T-helper 22 cell (primary cell): ENCODE data around the gene JAM2.
"Not testable (repeated sequence)": the region's sequence is repeated elsewhere in the genome, so short reads cannot be mapped to it uniquely, and the experiment has no call there.

ENCODE experiments used
- DNase-seq: peaks from one replicate; pipeline ENCODE4 v3.0.0-alpha.2; 2020; ENCODE audit warnings: low read depth

JAM2 gene

DNA sequence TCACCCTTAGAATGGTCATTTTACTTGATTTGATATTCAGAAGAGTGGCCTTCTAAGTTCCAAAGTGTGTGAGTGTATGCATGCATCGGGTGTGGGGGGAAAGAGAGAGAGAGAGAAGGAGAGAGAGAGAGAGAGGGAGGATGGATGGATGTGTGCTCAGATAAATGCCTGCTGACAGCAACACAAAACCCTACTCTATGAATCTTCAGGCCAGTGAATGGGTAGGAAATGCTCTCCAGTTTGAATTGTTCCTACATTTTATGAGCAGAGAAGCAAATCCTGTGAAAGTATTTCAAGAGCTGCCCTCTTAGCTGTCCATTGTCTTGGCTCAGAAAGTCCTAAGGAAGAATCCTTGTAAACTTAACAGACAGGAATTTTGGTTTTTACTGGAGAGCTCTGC is 7.4 kb downstream of the JAM2 start:
- DNase-seq: no peak

DNA sequence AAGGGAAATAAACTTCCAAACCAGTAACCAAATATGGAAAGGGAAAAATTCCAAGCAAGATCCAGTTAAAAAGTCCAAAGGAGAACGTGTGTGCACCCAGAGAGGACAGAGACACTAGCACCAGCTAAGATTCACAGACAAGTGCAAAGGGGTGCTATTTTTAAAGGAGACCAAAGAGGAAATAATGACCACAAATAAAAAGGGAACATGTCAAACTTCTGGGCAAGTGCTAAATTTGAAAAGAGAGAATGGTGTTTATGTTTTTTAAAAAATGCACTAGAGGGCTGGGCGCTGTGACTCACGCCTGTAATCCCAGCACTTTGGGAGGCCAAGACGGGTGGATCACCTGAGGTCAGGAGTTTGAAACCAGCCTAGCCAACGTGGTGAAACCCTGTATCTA is 8.6 kb downstream of the JAM2 start:
- DNase-seq: no peak

DNA sequence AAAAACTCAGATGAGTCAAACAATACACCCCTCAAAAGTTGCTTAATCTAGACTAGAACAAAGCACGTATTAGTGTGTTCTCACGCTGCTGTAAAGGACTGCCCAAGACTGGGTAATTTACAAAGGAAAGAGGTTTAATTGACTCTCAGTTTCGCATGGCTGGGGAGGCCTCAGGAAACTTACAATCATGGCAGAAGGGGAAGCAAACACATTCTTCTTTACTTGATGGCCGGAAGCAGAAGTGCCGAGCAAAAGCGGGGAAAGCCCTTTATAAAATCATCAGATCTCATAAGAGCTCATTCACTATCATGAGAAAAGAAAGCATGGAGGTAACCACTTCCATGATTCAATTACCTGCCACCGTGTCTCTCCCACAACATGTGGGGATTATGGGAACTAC is 10.1 kb downstream of the JAM2 start:
- no peak for DNase-seq

DNA sequence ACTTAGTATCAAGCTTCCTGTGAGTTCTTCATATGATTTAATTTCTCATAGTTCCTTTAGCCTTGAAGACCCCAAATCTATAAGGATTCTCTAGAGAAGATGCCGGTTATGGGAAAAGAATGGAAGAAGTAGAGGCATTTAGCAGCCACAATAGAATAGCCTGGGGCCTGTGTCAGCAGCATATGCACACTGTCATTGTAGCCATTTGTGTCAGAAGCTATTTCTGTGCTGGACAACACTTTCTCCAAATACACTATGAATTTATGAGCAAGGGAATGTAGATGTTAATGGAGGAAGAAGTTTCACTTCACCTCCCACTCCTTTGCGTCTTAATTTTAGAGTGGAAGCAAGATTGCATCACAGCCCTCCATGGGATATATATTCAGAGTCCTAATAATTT is 17.4 kb downstream of the JAM2 start:
- DNase-seq: no peak

DNA sequence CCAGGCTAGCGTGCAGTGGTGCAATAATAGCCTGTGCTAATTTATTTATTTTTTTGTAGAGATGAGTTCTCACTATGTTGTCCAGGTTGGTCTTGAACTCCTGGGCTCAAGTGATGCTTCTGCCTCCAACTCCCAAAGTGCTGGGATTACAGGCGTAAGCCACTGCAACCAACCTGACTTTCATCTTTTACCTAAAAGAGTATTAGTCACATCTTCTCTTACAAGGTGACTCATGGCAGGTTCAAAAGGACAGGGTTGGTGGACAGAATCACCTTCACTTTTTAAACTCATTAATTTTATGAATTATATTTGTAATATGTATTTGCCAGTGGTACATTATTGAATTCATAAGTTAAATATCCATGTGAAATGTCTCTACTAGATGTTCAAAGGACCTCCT is 18.1 kb downstream of the JAM2 start:
- no peak for DNase-seq

DNA sequence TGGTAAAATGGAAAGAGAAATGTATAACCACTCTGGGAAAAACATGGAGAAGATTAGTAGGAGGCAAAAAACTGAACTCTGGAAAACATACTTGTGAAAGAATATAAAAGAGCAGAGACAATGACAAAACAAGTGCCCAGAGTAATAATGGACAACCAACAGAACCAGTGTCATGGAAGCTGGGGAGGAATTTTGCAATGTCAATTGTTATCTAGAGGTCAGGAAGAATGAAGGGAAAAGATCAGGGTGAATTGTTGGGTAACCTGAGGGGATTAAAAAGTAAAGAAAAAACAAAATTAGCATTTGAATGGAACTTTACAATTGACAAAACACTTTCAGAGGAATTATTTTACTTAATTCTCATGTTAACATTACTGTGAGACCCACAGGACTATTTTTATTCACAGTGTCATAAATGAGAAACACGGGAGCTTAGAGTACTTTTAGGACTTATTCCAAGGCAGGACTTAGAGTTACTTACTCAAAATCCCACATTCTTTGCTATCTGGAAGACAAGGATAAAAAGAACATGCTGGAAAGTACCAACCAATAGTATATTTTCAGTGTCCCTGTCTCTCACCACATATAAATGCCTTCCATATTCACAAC is 19.5 kb downstream of the JAM2 start:
- no peak for DNase-seq

DNA sequence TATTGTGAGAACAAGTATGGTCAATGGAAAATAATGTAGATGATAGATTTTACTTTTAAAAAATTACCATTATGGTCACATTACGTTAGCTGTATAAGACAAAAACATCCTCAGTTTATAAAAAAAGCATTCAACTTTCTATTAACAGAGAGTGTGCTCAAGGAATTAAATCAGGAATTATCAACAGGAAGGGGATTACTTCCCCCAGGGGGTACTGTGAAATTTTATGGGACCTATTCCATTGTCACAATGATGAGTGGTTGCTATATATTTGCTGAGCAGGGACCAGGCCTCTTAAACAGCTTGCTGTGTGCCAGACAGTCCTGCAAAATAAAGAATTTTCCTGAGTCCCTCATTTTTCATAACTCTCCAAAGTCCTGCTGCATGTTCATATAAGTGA is 21.2 kb downstream of the JAM2 start:
- DNase-seq: no peak

DNA sequence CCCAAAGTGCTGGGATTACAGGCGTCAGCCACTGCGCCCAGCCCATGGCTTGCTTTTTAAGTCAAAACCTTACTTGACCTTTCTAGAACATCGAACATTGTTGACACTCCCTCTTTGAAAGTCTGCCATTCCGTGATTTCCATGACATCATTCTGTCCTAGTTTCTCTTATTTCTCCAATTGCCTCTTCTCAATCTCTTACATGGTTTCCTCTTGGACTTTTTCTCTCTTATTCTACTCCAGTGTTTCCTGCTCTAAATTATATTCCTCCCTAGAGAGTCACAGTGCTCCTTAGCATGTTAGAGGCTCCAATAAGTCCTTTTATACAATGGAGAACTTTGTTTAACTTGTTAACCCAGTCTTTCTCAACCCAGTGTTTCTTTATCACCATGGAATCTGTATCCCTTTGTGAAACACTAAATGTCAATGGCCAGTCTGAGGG is 25.5 kb downstream of the JAM2 start:
- DNase-seq: no peak

DNA sequence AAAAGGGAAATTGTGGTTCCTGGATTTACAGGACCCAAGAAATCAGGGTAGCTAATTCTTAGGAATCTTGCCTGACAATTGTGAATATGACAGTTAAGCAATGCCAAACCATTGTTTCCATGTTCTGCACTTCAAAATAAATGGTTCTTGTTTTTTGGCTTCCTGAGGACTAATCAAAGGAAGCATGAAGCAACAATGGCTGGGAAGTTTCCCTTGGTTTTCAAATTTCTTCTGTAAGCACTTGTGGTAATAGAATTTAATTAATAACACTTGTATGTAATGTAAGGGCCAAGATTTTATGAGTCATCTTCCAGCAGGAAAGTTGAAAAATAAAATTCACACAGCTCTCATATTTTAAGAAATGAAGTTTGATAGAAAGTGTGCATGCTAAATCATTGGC is 31.7 kb downstream of the JAM2 start:
- DNase-seq: no peak

DNA sequence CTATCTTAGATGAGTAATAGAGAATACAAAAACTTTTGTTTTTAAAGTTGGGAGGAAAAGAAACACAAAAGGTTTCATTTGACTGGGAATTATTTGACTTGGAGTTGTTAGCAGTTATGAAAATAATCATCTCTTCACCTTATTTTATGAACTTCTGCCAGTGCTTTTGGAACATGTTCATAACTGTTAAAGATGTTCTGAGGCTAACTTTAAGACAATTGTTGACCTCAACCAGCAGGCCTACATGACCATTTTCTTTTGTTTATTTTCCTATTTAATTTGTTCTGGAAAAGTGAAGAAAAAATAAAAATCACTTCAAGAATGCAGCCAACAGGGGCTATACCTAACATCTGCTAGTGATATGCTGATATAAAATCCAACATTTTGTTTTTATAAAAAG is 37.4 kb downstream of the JAM2 start:
- no peak for DNase-seq

DNA sequence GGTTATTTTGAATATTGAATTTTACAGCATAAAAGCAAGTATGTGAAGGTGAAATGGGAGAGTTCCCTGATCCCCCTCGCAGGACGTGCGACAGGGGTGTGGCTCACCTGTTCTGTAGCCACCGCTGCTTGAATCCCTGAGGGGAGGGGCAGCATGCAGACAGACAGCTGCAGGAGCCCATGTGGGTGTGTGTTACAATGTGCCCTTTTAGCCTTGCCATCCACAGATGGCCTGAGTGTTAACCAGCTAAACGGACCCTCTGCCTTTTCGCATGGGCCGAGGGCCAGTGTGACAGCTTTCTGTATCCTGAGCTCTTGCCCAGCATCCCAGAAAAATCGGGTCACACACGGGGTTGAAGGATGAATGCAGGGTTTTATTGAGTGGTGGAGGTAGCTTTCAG is 43.3 kb downstream of the JAM2 start:
- no peak for DNase-seq

DNA sequence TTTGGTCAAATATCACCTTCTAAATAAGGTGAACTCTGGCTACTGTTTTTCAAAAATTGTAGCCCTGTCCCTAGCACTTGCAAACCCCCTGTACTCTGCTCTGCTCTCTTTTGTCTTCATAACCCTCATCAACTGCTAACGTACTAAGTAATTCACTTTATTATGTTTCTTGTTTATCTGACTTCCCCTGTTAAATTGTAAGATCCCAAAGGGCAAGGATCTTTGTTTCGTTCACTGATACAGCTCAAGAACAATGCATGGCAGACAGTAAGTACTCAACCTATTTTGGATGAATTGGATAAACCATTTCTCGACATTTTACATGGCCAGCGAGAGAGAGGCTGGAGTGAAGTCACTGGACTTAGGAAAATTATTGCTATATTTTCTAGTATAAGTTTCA is 48.7 kb downstream of the JAM2 start:
- DNase-seq: no peak

DNA sequence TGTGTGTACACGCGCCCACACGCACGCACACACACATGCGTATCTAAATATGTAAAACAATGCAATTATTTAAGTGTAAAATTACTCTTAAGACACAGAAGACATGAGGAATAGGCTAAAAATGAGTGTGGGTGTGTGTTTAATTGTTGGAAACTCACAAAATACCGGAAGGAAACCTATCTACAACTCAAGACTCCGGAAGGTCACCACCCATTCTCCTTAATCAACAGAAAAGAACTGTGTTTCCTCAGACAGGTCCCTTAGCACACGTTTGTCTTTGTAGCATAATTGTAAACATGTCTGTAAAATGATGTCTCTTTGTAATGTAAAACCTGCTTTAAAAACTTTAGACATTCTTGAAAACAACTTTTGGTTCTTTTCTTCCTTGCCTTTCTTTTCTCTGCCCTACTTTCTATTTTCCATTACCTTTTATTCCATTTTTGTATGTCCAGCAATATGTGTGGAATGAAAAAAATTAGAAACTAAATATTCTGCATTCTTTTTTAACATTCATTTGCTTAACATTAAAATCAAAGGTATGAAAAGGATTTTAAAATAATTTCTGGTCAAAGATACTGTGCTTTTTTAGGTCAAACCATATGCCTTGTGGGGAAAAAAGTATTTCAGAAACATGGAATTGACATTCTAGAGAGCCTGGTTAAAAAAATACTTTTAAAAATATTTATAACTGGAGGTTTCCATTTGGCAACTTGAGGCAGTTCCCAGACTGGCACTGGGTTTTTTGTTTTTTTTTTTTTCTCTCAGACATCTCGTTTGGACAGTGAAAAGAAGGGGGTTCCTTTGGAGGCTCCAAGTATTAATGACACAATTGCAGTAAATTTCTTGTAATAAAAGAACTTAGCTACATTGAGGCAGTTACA is 49.5 kb downstream of the JAM2 start:
- no peak for DNase-seq

DNA sequence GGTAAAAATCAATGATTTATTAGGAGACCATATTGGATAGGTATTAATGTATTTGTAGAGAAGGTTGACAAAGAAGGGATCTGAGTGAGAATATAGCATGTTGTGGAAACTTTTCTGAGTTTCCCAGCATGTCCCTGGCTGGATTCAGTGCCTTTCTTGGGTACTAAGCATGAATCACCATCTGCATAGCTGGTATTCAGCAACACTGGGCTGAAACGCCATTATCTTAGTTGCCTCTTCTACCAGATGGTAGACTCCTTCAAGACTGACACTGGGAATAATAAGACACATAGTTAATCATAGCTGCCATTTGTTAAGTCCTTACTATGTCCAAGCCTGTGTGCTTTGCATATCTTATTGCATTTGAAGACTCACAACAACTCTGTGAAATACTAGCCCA is 50.2 kb downstream of the JAM2 start:
- DNase-seq: no peak

DNA sequence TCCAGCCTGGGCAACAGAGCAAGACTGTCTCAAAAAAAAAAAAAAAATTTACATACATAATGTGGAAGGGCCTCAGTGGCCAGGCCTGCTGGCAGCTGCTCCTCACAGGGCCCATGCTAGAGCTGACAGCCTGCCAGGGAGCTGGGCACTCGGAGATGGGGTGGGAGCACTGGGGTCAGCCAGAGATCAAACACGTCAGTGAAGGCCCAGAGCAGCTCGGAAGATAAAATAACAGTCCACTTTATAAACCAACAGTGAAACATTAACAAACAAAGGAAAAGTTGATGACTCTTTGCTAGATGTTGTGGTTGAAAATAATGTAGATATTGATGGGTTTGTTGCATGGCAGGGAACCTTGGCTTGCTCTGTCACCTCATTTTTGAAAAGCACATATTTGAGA is 52.9 kb downstream of the JAM2 start:
- no peak for DNase-seq

DNA sequence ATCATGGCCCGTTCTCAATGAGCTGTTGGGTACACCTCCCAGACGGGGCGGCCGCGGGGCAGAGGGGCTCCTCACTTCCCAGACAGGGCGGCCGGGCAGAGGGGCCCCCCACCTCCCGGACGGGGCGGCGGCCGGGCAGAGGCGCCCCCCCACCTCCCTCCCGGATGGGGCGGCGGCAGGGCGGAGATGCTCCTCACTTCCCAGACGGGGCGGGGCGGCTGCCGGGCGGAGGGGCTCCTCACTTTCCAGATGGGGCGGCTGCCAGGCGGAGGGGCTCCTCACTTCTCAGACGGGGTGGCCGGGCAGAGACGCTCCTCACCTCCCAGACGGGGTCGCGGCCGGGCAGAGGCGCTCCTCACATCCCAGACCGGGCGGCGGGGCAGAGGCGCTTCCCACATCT is 56.4 kb downstream of the JAM2 start:
- DNase-seq: not testable (repeated sequence)

DNA sequence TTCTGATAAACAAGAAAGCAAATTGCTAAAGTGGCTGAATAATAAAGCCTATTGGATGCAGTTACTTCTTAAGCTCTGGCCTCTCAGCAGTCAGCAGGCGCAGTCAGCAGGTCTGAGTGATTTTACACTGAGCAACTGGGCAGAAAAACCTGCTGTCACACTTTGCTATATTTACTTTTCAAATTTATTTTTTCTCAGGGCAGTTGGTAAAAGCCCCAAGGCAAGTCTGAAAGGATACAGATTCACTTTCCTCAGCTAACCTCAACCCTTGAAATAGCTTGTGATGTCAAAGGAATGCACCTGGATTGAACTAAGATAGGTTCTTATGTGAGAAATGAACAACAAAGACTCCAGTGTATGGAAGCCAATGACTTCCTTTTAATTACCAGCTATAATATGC is 61.7 kb downstream of the JAM2 start:
- DNase-seq: no peak

DNA sequence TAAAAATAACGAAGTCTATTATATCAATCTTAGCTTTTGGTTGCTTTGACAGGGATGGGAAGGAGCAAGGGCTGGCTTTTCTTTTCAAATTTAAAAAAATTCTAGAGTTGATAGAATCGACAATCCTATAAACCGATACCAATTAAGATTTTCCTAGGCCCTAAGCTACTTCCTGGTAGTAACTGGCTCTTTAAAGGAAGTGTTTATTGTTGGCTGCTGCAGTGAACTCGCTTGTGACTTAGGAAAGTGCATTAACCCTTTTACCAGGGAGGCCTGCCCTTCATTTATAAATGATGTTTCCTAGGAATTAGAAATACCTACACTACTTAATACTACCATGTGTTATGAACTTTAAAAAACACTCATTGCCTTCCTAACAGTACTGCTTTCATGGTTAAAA is 62.5 kb downstream of the JAM2 start:
- DNase-seq: no peak

DNA sequence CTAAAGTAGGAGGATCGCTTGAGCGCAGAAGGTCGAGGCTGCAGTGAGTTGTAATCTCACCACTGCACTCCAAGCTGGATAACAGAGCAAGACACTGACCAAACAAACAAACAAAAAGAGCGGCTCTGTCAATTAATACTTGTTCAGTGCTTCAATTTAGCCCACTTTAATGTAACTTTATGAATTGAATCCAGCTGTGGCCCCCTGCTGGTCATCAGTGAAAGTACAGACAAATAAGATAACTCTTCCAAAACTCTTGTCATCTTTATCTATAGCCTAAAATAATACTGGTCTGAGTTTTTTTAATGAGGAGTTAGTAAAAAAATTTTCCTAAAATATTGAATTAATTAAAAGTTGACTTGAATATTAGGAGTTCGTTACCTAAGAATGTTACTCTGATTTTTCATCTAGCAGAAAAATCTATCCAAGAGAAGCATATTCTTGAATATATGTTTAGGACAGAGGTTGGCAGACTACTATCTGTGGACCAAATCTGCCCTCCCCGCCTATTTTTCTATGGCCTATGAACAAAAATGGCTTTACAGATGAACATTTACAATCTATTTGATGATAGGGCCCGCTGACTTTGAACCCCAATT is 69.5 kb downstream of the JAM2 start:
- no peak for DNase-seq

DNA sequence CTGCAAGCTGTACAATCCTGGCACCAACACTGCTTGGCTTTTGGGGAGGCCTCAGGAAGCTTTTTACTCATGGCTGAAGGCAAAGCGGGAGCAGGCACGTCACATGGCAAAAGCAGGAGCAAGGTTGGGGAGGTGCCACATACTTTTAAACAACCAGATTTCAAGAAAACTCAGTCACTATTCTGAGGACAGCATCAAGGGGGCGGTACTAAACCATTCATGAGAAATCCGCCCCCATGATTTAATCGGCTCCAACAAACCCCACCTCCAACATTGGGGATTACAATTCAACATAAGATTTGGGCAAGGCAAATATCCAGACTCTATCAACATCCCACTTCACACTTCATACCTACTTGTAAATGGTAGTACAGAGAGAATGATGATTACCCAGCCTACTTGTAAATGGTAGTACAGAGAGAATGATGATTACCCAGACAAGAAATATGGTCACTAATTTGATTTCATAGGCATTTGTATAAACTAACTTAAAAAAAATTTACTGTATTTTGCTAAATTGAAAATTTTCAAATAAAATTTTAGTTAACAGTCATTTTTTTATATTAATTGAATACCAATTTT is 70.7 kb downstream of the JAM2 start:
- no peak for DNase-seq

DNA sequence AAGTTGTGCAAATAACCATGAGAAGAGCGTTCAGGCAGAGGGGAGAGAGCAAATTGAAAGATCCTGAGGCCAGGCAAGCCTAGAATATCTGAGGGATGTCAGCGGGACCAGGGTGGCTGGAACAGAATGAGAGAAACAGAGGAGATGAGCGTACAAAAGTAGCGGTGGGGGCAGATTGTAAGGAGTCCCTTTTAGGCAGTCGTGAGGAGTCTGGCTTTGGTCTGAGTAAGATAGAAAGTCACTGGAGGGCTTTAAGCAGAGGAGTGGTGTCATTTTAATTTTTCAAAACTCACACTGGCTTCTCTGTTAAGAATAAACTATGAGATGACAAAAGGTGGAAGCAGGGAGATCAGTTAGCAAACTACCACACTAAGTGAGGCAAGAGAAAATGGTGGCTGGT is 71.5 kb downstream of the JAM2 start:
- DNase-seq: no peak

DNA sequence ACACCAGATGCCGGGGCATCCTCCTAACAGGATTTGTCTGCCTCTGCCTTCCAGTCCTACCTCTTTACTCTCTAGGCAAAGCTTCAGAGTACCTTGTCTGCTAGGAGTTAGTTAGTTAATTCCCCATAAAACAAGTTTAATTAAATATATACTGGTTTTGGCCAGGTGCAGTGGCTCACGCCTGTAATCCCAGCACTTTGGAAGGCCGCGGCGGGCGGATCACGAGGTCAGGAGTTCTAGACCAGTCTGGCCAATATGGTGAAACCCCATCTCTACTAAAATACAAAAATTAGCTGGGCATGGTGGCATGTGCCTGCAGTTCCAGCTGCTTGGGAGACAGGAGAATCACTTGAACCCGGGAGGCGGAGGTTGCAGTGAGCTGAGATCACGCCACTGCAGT is 75.0 kb downstream of the JAM2 start:
- not testable (repeated sequence) for DNase-seq

DNA sequence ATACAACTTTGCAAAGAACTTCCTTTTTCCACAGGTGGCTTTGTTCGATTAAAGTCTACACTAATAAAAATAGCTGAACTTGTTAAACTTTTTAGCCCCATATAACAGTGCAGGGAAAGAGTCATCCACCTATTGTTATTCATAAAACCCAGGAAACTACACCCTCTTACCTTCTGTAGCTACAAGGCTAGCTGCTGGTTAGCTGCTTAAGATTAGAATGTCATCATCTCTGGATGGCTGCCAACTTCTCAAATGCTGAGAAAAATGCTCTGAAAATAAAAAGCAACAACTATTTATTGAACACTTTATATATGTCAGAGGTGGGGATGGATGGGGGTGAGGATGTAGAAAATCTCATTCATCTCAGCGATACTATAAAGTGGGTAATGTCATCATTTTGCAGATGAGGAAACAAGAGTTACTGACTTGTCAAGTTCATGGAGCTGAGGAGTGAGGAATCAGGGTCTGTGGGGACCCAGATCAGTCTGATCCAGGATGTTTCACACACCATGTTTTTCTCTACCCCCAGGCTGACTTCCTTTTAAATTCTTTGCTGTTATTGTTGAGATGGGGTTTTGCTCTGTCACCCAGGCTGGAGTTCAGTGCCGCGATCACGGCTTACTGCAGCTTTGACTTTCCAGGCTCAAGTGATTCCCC is 78.6 kb downstream of the JAM2 start:
- DNase-seq: no peak
